COLO829 (cell line): ENCODE measurements around the gene DDX52.

Experiments used
- DNase-seq: peaks from one replicate; pipeline ENCODE4 v3.0.0; 2012; ENCODE audit warnings: low spot score

DDX52 gene

GRCh38 chr17:37585066-37585465 lies 58.2 kb downstream of the DDX52 start:
- no peak for DNase-seq

GRCh38 chr17:37576281-37576680 lies 67.0 kb downstream of the DDX52 start:
- DNase-seq, result no peak

GRCh38 chr17:37574427-37574826 lies 68.8 kb downstream of the DDX52 start:
- DNase-seq, result no peak

GRCh38 chr17:37571674-37572073 lies 71.6 kb downstream of the DDX52 start:
- DNase-seq, result no peak

- peak; percentile 85 for DNase-seq
These were observed 72.6 kb downstream of the DDX52 start for GRCh38 chr17:37570527-37571093.

GRCh38 chr17:37568350-37569053 lies 74.7 kb downstream of the DDX52 start:
- DNase-seq, result no peak

GRCh38 chr17:37567538-37567937 lies 75.7 kb downstream of the DDX52 start:
- no peak for DNase-seq

GRCh38 chr17:37567137-37567536 lies 76.1 kb downstream of the DDX52 start:
- DNase-seq, result no peak

- DNase-seq, result peak; percentile 11
These were observed 79.0 kb downstream of the DDX52 start for GRCh38 chr17:37564252-37564651.

GRCh38 chr17:37562016-37562745 lies 81.1 kb downstream of the DDX52 start:
- DNase-seq, result no peak
